H9 (cell line): ENCODE data around the gene TFF2. TPM values are rescaled to one million over a fixed set of nuclear protein-coding genes. Genes with fewer than 3 reads are reported as not detected.
A peak's percentile ranks its signal among the peaks of the same experiment; 100 is the strongest.

ENCODE experiments used
- DNase-seq: peaks from one replicate; pipeline ENCODE4 v3.0.0-alpha.2; 2017
- H2AFZ ChIP-seq: one replicate; pipeline ENCODE4 v1.6.1; 2013; ENCODE audit warnings: mild to moderate bottlenecking, low read length, control low read depth, moderate library complexity
- H2AK5ac ChIP-seq: 2 replicates; pipeline ENCODE4 v1.6.1; 2013; ENCODE audit warnings: low read length, control low read depth, mixed read lengths; ENCODE audit not compliant: insufficient read length
- H2BK120ac ChIP-seq: one replicate; pipeline ENCODE4 v1.6.1; 2013; ENCODE audit warnings: low read depth, mild to moderate bottlenecking, low read length, control low read depth, inconsistent platforms; ENCODE audit not compliant: poor library complexity, severe bottlenecking
- H2BK12ac ChIP-seq: 2 replicates; pipeline ENCODE4 v1.6.1; 2013; ENCODE audit warnings: low read length, control low read depth, mixed read lengths, low read depth; ENCODE audit not compliant: insufficient read length
- H2BK15ac ChIP-seq: 2 replicates; pipeline ENCODE4 v1.6.1; 2013; ENCODE audit warnings: low read depth, low read length, control low read depth
- H2BK20ac ChIP-seq: one replicate; pipeline ENCODE4 v1.6.1; 2013; ENCODE audit warnings: low read depth, mild to moderate bottlenecking, low read length, control low read depth, inconsistent platforms; ENCODE audit not compliant: poor library complexity, severe bottlenecking
- H2BK5ac ChIP-seq: 2 replicates; pipeline ENCODE4 v1.6.1; 2013; ENCODE audit warnings: low read length, control low read depth, mixed read lengths; ENCODE audit not compliant: insufficient read length
- H3K14ac ChIP-seq: 2 replicates; pipeline ENCODE4 v1.6.1; 2013; ENCODE audit warnings: low read length, control low read depth; ENCODE audit not compliant: insufficient read depth
- H3K18ac ChIP-seq: 2 replicates; pipeline ENCODE4 v1.6.1; 2013; ENCODE audit warnings: low read depth, mild to moderate bottlenecking, mixed read lengths, low read length, control low read depth; ENCODE audit not compliant: insufficient read length
- H3K23ac ChIP-seq: 2 replicates; pipeline ENCODE4 v1.6.1; 2013; ENCODE audit warnings: low read length, control low read depth, mixed read lengths, low read depth; ENCODE audit not compliant: insufficient read length
- H3K23me2 ChIP-seq: 2 replicates; pipeline ENCODE4 v1.6.1; 2013; ENCODE audit warnings: low read depth, mild to moderate bottlenecking, mixed read lengths, low read length, control low read depth; ENCODE audit not compliant: insufficient read length, poor library complexity, severe bottlenecking
- H3K27ac ChIP-seq: 2 replicates; pipeline ENCODE4 v1.5.1; 2013; ENCODE audit warnings: low read length, control low read depth, mixed read lengths, low read depth; ENCODE audit not compliant: insufficient read length
- H3K27me3 ChIP-seq: 2 replicates; pipeline ENCODE4 v1.6.1; 2013; ENCODE audit warnings: low read length, control low read depth, inconsistent platforms; ENCODE audit not compliant: insufficient read depth
- H3K4ac ChIP-seq: 2 replicates; pipeline ENCODE4 v1.6.1; 2013; ENCODE audit warnings: low read depth, mild to moderate bottlenecking, control low read depth, inconsistent platforms, low read length, moderate library complexity
- H3K4me1 ChIP-seq: 2 replicates; pipeline ENCODE4 v1.6.1; 2013; ENCODE audit warnings: low read length, control low read depth, inconsistent platforms; ENCODE audit not compliant: insufficient read depth
- H3K4me2 ChIP-seq: 2 replicates; pipeline ENCODE4 v1.6.1; 2013; ENCODE audit warnings: low read length, control low read depth, mixed read lengths; ENCODE audit not compliant: insufficient read length, insufficient read depth
- H3K56ac ChIP-seq: 2 replicates; pipeline ENCODE4 v1.6.1; 2013; ENCODE audit warnings: low read depth, mild to moderate bottlenecking, mixed read lengths, low read length, control low read depth; ENCODE audit not compliant: insufficient read length
- H3K79me1 ChIP-seq: 2 replicates; pipeline ENCODE4 v1.6.1; 2013; ENCODE audit warnings: low read depth, mild to moderate bottlenecking, moderate library complexity, low read length, control low read depth, inconsistent platforms; ENCODE audit not compliant: insufficient read depth, poor library complexity, severe bottlenecking
- H3K79me2 ChIP-seq: 2 replicates; pipeline ENCODE4 v1.6.1; 2013; ENCODE audit warnings: low read length, control low read depth, inconsistent platforms; ENCODE audit not compliant: insufficient read depth
- H3K9ac ChIP-seq: 2 replicates; pipeline ENCODE4 v1.6.1; 2013; ENCODE audit warnings: low read length, control low read depth, mixed read lengths; ENCODE audit not compliant: insufficient read length; ENCODE audit errors: extremely low read depth
- H3K9me3 ChIP-seq: one replicate; pipeline ENCODE4 v1.6.1; 2013; ENCODE audit warnings: low read depth, low read length, inconsistent platforms; ENCODE audit not compliant: control insufficient read depth
- H3T11ph ChIP-seq: one replicate; pipeline ENCODE4 v1.6.1; 2013; ENCODE audit warnings: mild to moderate bottlenecking, low read length, control low read depth, inconsistent platforms
- H4K20me1 ChIP-seq: one replicate; pipeline ENCODE4 v1.6.1; 2013; ENCODE audit not compliant: control insufficient read depth, insufficient read length, insufficient read depth
- H4K5ac ChIP-seq: 2 replicates; pipeline ENCODE4 v1.6.1; 2013; ENCODE audit warnings: low read depth, mild to moderate bottlenecking, mixed read lengths, low read length, control low read depth; ENCODE audit not compliant: insufficient read length
- H4K8ac ChIP-seq: replicated peaks from 2 replicates; pipeline ENCODE4 v1.6.1; 2013; ENCODE audit warnings: low read length, control low read depth, mixed read lengths, low read depth; ENCODE audit not compliant: insufficient read length
- H4K91ac ChIP-seq: 2 replicates; pipeline ENCODE4 v1.6.1; 2013; ENCODE audit warnings: low read depth, mild to moderate bottlenecking, moderate library complexity, mixed read lengths, low read length, control low read depth; ENCODE audit not compliant: insufficient read length
- H3K27ac Mint-ChIP-seq, 3 experiments: 2 replicates in 2 of 3; 3 replicates in 1 of 3; pipeline ENCODE4 v1.8.0; 2020 to 2021; ENCODE audit warnings: mixed read lengths in 3 of 3, mild to moderate bottlenecking in 1 of 3, moderate library complexity in 1 of 3
- H3K27me3 Mint-ChIP-seq: 2 replicates; pipeline ENCODE4 v1.8.0; 2021; ENCODE audit warnings: low read depth, mild to moderate bottlenecking, moderate library complexity, mixed read lengths
- H3K36me3 Mint-ChIP-seq, 3 experiments: 2 replicates in 2 of 3; 3 replicates in 1 of 3; pipeline ENCODE4 v1.8.0; 2020 to 2021; ENCODE audit warnings: low read depth in 3 of 3, mixed read lengths in 3 of 3; ENCODE audit not compliant: insufficient read depth in 1 of 3
- H3K4me1 Mint-ChIP-seq, 2 experiments: 2 replicates each; pipeline ENCODE4 v1.8.0; 2020; ENCODE audit warnings: mixed read lengths in 2 of 2
- H3K4me3 Mint-ChIP-seq, 2 experiments: 2 replicates in 1 of 2; 3 replicates in 1 of 2; pipeline ENCODE4 v1.8.0; 2020 to 2021; ENCODE audit warnings: mild to moderate bottlenecking in 2 of 2, mixed read lengths in 2 of 2, moderate library complexity in 1 of 2
- H3K9me3 Mint-ChIP-seq, 2 experiments: 2 replicates in 1 of 2; 3 replicates in 1 of 2; pipeline ENCODE4 v1.8.0; 2020; ENCODE audit warnings: mild to moderate bottlenecking in 2 of 2, mixed read lengths in 2 of 2, moderate library complexity in 1 of 2
- WGBS: extraction: QIAGEN DNeasy Blood & Tissue Kit; methylation state at CpG from one replicate; pipeline ENCODE4 v1.1.7; 2013; ENCODE audit warnings: missing lambda C conversion rate, low lambda C conversion rate, mixed read lengths; ENCODE audit not compliant: insufficient read length; ENCODE audit errors: extremely low coverage; 5-methylcytosine and 5-hydroxymethylcytosine counted together
- long read RNA-seq: library from polyadenylated mRNA; unstranded; transcript quantifications from one replicate; pipeline ENCODE4 v2.0.0, GENCODE V29; 2020
- total RNA-seq: library from RNA; stranded (reverse); gene quantifications from 2 replicates; pipeline ENCODE4 v1.2.1, GENCODE V29; 2021
- TF ChIP-seq, protein P1 (sequence below): fragments of 200-600 bp; sonication (generic); conservative IDR thresholded peaks from 3 replicates; pipeline ENCODE4 v1.8.0; 2021; ENCODE audit warnings: antibody characterized with exemption, mild to moderate bottlenecking

Gene TFF2, protein sequence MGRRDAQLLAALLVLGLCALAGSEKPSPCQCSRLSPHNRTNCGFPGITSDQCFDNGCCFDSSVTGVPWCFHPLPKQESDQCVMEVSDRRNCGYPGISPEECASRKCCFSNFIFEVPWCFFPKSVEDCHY
- not detected in 2 replicates for total RNA-seq
- long read RNA-seq = 0 reads

DNA sequence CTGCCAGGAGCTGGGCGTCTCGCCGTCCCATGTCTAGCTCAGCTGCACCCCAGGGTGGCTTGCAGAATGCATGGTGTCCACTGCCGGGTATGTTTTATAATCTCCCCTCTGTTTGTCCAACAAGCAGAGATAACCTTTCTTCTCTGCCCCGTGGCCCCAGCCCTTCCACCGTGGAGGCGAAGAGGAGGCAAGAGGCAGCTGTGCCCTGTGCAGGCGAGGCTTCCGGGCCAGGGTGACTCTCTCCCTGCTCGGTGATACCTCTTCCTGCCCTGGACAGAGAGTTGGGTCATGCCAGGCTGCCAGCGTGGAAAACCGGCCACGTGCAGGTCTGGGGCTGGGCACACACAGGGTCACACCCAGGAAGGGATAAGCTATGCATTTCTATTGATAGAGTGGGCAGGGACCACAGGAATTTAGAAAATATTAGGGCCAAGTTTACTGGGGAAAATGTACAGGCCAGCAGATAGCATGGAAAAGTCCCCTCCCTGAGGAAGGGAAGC lies at the start of gene TFF2:
Gene TFF2 (minus strand): TSS at position 68 of the 500 bp plus-strand sequence. CDS start 37 bp downstream, at position 31.
- Histone ChIP-seq H3K27me3 (no peaks in the 10 kb centered on the region), H3T11ph (no peak within 1 kb of the TSS), H3K23ac (no peak within 1 kb of the TSS), H2BK120ac (no peak within 1 kb of the TSS), H3K79me1 (no peaks in the 10 kb centered on the region), H2AFZ (no peak within 1 kb of the TSS), H4K91ac (no peak within 1 kb of the TSS), H3K9ac (no peak within 1 kb of the TSS), H3K27ac (no peak within 1 kb of the TSS), H2BK12ac (no peak within 1 kb of the TSS), H2AK5ac (no peak within 1 kb of the TSS), H3K18ac (no peak within 1 kb of the TSS), H2BK20ac (no peak within 1 kb of the TSS), H2BK15ac (no peak within 1 kb of the TSS; the same call in 1 of the 2 replicates), H3K4ac (no peak within 1 kb of the TSS), H3K9me3 (no peaks in the 10 kb centered on the region), H4K5ac (no peak within 1 kb of the TSS), H4K20me1 (no peaks in the 10 kb centered on the region), H3K4me2 (no peak within 1 kb of the TSS), H3K79me2 (no peaks in the 10 kb centered on the region), H3K56ac (no peak within 1 kb of the TSS), H3K4me1 (no peaks in the 10 kb centered on the region), H4K8ac (no peak within 1 kb of the TSS), H3K23me2 (no peaks in the 10 kb centered on the region), H2BK5ac (no peak within 1 kb of the TSS), H3K14ac (peak within 1 kb of the TSS; percentile 44; the same call in 1 of the 2 replicates)
- no peak within 1 kb of the TSS; a peak in 1 of 7 replicates for H3K27ac Mint-ChIP-seq
- H3K4me1 Mint-ChIP-seq = peaks cover 5 to 6% of the 10 kb centered on the region in 2 experiments; a peak in 2 of 4 replicates
- WGBS = no CpG with 5 or more reads among the region's 13 CpGs
- TF ChIP-seq, protein P1, sequence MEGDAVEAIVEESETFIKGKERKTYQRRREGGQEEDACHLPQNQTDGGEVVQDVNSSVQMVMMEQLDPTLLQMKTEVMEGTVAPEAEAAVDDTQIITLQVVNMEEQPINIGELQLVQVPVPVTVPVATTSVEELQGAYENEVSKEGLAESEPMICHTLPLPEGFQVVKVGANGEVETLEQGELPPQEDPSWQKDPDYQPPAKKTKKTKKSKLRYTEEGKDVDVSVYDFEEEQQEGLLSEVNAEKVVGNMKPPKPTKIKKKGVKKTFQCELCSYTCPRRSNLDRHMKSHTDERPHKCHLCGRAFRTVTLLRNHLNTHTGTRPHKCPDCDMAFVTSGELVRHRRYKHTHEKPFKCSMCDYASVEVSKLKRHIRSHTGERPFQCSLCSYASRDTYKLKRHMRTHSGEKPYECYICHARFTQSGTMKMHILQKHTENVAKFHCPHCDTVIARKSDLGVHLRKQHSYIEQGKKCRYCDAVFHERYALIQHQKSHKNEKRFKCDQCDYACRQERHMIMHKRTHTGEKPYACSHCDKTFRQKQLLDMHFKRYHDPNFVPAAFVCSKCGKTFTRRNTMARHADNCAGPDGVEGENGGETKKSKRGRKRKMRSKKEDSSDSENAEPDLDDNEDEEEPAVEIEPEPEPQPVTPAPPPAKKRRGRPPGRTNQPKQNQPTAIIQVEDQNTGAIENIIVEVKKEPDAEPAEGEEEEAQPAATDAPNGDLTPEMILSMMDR = no peak
- peaks cover 0 to 3% (median 0%) of the 10 kb centered on the region in 3 experiments; a peak in 2 of 7 replicates for H3K36me3 Mint-ChIP-seq
- peaks cover 6% of the 10 kb centered on the region for H3K27me3 Mint-ChIP-seq
- H3K4me3 Mint-ChIP-seq = no peak within 1 kb of the TSS
- no peaks in the 10 kb centered on the region; a peak in 4 of 5 replicates for H3K9me3 Mint-ChIP-seq
- peak; percentile 18 for DNase-seq
